Occipital lobe (tissue), 2 donors: ENCODE measurements around the gene ATP7B. TPM values are rescaled to one million over a fixed set of nuclear protein-coding genes. Genes with fewer than 3 reads are reported as not detected.
A peak's percentile ranks its signal among the peaks of the same experiment; 100 is the strongest.

ENCODE experiments used
- DNase-seq: peaks from one replicate; lab custom pipeline; 2025; lab: John Stamatoyannopoulos, UW
- total RNA-seq: library from RNA; depleted of rRNA; stranded (reverse); fragments of >200 nt; gene quantifications from one replicate; pipeline ENCODE4 v1.2.3, GENCODE V29; 2014

ATP7B gene
- total RNA-seq, 1 donor from 2014 or later = 11.1 TPM

GRCh38 chr13:51978796-51979556 is 32.3 kb downstream of the ATP7B start:
- no peak for DNase-seq

- DNase-seq = no peak
These were observed 33.6 kb downstream of the ATP7B start for GRCh38 chr13:51977625-51978024.

GRCh38 chr13:51976890-51977289 is 34.4 kb downstream of the ATP7B start:
- DNase-seq = no peak

GRCh38 chr13:51976423-51976822 is 34.8 kb downstream of the ATP7B start:
- DNase-seq = no peak

- DNase-seq = no peak
These were observed 36.8 kb downstream of the ATP7B start for GRCh38 chr13:51974482-51974881.

- DNase-seq = no peak
These were observed 39.5 kb downstream of the ATP7B start for GRCh38 chr13:51971520-51972426.

GRCh38 chr13:51970349-51970748 is 40.9 kb downstream of the ATP7B start:
- no peak for DNase-seq

- DNase-seq = no peak
These were observed 43.5 kb downstream of the ATP7B start for GRCh38 chr13:51967482-51968446.

- no peak for DNase-seq
These were observed 45.1 kb downstream of the ATP7B start for GRCh38 chr13:51966186-51966585.

- no peak for DNase-seq
These were observed 49.5 kb downstream of the ATP7B start for GRCh38 chr13:51961493-51962403.

- no peak for DNase-seq
These were observed 50.5 kb downstream of the ATP7B start for GRCh38 chr13:51960766-51961165.

- no peak for DNase-seq
These were observed 51.5 kb downstream of the ATP7B start for GRCh38 chr13:51959773-51960172.

GRCh38 chr13:51958217-51958547 is 53.1 kb downstream of the ATP7B start:
- no peak for DNase-seq

GRCh38 chr13:51957377-51958216 is 53.7 kb downstream of the ATP7B start:
- peak; percentile 7 for DNase-seq

GRCh38 chr13:51956717-51957116 is 54.5 kb downstream of the ATP7B start:
- no peak for DNase-seq

- no peak for DNase-seq
These were observed 55.2 kb downstream of the ATP7B start for GRCh38 chr13:51955816-51956603.

GRCh38 chr13:51955281-51955771 is 55.9 kb downstream of the ATP7B start:
- no peak for DNase-seq
